ENCODE results near the gene AP3S2.
"Not testable (repeated sequence)": the region's sequence is repeated elsewhere in the genome, so short reads cannot be mapped to it uniquely, and the experiment has no call there.

The AP3S2 gene

DNA sequence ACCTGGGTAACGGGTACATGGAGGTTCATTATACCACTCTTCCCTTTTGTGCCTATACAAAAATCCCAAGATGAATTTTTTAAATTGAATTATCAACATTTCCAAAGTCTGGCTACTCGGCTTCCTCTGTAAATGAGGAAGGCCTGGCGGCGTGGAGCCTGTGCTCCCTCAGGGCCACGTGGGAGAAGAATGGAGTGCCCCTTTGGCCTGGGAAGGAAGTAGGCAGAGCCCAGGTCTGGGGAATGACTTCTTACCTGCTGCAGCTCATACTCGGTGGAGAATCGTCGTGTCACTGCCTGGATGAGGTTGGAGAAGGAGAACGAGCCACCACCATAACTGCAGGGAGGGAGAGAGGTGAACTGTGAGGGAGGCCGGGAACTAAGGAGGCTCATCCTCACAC lies 103.6 kb downstream of the AP3S2 start:
- TF ChIP-seq, protein P1, sequence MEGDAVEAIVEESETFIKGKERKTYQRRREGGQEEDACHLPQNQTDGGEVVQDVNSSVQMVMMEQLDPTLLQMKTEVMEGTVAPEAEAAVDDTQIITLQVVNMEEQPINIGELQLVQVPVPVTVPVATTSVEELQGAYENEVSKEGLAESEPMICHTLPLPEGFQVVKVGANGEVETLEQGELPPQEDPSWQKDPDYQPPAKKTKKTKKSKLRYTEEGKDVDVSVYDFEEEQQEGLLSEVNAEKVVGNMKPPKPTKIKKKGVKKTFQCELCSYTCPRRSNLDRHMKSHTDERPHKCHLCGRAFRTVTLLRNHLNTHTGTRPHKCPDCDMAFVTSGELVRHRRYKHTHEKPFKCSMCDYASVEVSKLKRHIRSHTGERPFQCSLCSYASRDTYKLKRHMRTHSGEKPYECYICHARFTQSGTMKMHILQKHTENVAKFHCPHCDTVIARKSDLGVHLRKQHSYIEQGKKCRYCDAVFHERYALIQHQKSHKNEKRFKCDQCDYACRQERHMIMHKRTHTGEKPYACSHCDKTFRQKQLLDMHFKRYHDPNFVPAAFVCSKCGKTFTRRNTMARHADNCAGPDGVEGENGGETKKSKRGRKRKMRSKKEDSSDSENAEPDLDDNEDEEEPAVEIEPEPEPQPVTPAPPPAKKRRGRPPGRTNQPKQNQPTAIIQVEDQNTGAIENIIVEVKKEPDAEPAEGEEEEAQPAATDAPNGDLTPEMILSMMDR (conservative IDR thresholded peaks at IDR 0.05; ENCODE audit: low read depth): no peak
- ChIA-PET POLR2A (ENCODE audit: low non-redundant PET) (no interaction called here), CTCF (no interaction called here)
- no peak for DNase-seq (ENCODE audit: low spot score)
- H3K27ac ChIP-seq: peak overlapping the region; percentile 11; the same call in 1 of the 2 replicates

DNA sequence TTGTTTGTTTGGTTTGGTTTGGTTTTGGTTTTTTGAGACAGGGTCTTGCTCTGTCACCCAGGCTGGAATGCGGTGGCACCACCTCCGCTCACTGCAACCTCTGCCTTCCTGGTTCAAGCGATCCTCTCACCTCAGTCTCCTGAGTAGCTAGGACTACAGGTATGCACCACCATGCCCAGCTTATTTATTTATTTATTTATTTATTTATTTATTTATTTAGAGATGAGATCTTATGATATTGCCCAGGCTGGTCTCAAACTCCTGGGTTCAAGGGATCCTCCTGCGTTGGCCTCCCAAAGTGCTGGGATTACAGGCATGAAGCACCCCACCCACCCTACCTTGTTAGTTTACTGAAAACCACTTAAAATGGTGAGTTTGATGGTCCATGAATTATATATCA lies 105.2 kb downstream of the AP3S2 start:
- DNase-seq (ENCODE audit: low spot score); H3K27ac ChIP-seq; POLR2A ChIA-PET (ENCODE audit: low non-redundant PET); CTCF ChIA-PET: not testable (repeated sequence)

DNA sequence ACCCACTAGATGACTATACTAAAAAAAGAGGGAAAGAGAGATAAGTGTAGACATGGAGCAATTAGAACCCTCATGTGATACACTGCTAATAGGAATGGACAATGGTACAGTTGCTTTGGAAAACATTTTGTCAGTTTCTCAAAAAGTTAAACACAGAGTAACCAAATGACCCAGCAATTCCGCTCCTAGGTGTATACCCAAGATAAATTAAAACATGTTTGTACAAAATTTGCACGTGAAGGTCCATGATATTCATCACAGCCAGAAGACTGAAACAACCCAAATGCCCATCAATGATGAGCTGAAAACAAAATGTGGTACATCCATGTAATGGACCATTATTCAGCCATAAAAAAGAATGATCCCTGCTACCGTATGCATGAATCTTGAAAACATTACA lies 105.8 kb downstream of the AP3S2 start:
- no peak for DNase-seq (ENCODE audit: low spot score)
- CTCF ChIA-PET: no interaction called here
- no peak overlapping the region for H3K27ac ChIP-seq
- POLR2A ChIA-PET (ENCODE audit: low non-redundant PET): no interaction called here
- TF ChIP-seq, protein P1 (conservative IDR thresholded peaks at IDR 0.05; ENCODE audit: low read depth): no peak

DNA sequence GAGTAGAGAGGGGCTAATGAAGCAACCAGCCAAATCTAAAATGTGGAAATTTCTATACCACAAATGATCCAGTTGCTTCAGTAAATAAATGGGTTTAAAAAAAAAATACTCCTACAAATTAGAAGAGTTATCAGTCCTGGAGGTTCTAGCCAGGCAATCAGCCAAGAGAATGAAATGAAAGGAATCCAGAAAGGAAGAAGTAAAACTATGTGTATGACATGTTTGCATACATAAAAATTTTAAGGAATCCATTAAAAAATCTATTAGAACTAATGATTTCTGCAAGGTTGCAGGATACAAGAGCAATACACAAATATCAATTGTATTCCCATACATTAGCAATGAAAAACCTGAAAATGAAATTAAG lies 108.0 kb downstream of the AP3S2 start:
- ChIA-PET POLR2A (ENCODE audit: low non-redundant PET) (no interaction called here), CTCF (no interaction called here)
- TF ChIP-seq, protein P1 (conservative IDR thresholded peaks at IDR 0.05; ENCODE audit: low read depth): no peak
- no peak for DNase-seq (ENCODE audit: low spot score)
- peak overlapping the region; percentile 74 for H3K27ac ChIP-seq

DNA sequence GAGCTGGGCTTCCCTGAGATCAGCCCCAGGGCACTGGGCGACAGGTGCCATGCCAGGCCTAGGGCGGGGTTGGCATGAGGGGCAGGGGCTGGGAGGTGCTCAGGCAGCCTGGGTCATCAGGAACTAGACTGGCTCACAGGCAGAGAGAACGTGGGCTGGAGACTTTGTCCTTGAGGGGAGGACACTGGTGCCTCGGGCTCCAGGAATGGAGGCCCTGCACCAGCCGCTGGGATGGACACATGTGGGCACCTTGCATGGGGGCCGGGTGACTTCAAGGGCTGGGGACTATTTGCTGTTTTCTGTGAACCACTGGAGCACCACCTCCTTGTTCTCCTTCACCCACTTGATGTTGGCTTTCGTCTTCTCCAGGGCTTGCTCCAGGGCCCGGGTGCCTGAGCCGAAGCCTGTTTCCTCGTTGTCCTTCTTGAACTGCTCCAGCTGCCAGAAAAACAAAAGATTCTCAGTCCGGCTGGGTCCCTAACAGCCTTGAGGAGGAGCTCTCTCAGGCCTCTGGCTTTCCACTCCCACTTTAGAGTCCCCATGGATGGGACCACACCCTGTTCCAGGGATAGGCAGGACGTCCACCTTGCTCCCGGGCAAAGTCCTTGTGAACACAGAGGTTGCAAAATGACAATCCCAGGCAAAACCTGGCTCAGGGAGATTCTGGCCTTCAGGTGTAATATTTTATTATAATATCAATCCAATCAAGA lies 108.6 kb downstream of the AP3S2 start:
- peak overlapping the region; percentile 74 for H3K27ac ChIP-seq
- ChIA-PET CTCF (interaction anchor here (1.0 kb wide), 1 partner anchor 24 kb away, joined by 4 read pairs; no protein-coding TSS in a partner anchor), POLR2A (ENCODE audit: low non-redundant PET) (no interaction called here)
- no peak for DNase-seq (ENCODE audit: low spot score)
- TF ChIP-seq, protein P1 (conservative IDR thresholded peaks at IDR 0.05; ENCODE audit: low read depth): no peak

DNA sequence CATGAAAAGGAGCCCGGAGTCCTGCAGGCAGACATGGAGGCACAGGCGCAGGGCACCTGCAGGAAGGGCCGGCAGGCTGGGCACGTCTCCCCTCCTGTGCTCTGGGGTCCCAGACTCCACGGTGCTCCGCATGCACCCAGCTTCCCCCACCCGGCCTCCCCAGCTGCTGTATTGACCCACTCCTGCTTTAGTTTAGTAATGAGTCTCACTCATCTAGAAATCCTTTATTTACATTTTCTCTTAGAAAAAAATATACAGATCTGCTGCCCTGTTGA lies 109.2 kb downstream of the AP3S2 start:
- POLR2A ChIA-PET (ENCODE audit: low non-redundant PET): no interaction called here
- CTCF ChIA-PET: interaction anchor here (1.0 kb wide), 1 partner anchor 24 kb away, joined by 4 read pairs; no protein-coding TSS in a partner anchor
- DNase-seq (ENCODE audit: low spot score): no peak
- TF ChIP-seq, protein P1 (conservative IDR thresholded peaks at IDR 0.05; ENCODE audit: low read depth): no peak
- H3K27ac ChIP-seq: peak overlapping the region; percentile 74

DNA sequence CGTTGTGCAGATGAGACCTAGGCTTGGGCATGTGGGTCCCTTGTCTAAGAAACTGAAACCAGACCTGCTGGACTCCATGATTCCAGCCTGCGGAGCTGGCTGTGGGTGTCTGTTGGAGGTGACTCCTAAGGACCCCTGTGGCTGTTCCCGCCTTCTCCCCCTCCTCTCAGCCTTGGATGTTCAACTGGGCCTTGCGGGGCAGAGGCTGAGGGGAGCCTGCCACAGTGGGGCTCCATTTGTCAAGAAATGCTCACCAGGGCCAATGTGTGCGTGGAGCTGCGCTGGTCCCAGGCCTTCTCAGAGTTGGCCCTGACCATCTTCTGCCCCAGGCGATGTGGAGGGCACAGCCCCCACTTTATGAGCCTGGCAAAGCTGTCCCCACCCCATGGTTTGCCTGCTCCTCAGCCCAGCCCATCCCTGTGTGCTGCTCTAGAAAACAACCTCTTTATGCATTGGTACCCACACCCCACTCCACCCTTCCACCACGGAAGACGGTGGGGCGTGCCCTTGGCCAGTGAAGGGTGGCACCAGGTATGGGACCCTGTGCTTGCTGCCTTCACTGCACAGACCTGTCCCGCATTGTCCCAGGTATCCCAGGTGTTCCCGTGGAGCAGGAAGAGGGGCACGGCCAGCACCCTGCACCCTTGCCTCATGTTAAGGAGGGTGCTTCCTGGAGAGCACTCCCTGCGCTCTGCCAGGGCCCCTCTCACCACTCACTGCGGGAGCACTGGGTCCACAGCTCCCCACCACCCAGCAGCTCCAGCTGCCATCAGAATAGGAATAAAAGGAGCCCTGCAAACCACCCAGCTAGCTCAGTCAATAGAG lies 109.7 kb downstream of the AP3S2 start:
- H3K27ac ChIP-seq: peak overlapping the region; percentile 74
- ChIA-PET POLR2A (ENCODE audit: low non-redundant PET) (no interaction called here), CTCF (interaction anchor here (0.5 to 1.0 kb wide), 3 partner anchors 23 to 1331 kb away, joined by 3 to 4 read pairs (median 4); partner anchors contain the start of gene MESP1)
- no peak for DNase-seq (ENCODE audit: low spot score)
- TF ChIP-seq, protein P1 (conservative IDR thresholded peaks at IDR 0.05; ENCODE audit: low read depth): no peak
